HG02852 (cell line): Measurements from ENCODE around the gene BICD2.

Experiments used
- ATAC-seq: cut with Tn5 transposase; IDR thresholded peaks from one replicate; pipeline ENCODE4 v1.9.1; 2021; ENCODE audit warnings: mild to moderate bottlenecking, moderate library complexity; ENCODE audit not compliant: unreplicated experiment

BICD2 gene

GRCh38 chr9:92716557-92716956 is 48.1 kb downstream of the BICD2 start:
- ATAC-seq = peak; percentile 35

- no peak for ATAC-seq
These were observed 49.0 kb downstream of the BICD2 start for GRCh38 chr9:92715488-92716231.

GRCh38 chr9:92714787-92715487 is 49.7 kb downstream of the BICD2 start:
- ATAC-seq = no peak

GRCh38 chr9:92714016-92714415 is 50.6 kb downstream of the BICD2 start:
- ATAC-seq = no peak

- no peak for ATAC-seq
These were observed 51.1 kb downstream of the BICD2 start for GRCh38 chr9:92713528-92713927.

GRCh38 chr9:92712767-92713166 is 51.9 kb downstream of the BICD2 start:
- no peak for ATAC-seq

- ATAC-seq = peak; percentile 66
These were observed 52.8 kb downstream of the BICD2 start for GRCh38 chr9:92711844-92712243.

- ATAC-seq = no peak
These were observed 53.5 kb downstream of the BICD2 start for GRCh38 chr9:92711146-92711545.

- ATAC-seq = no peak
These were observed 54.3 kb downstream of the BICD2 start for GRCh38 chr9:92710368-92710767.

GRCh38 chr9:92709954-92710353 is 54.7 kb downstream of the BICD2 start:
- no peak for ATAC-seq

GRCh38 chr9:92709240-92709639 is 55.4 kb downstream of the BICD2 start:
- ATAC-seq = no peak

GRCh38 chr9:92707530-92707929 is 57.1 kb downstream of the BICD2 start:
- ATAC-seq = no peak

GRCh38 chr9:92706218-92706940 is 58.3 kb downstream of the BICD2 start:
- peak; percentile 65 for ATAC-seq

- no peak for ATAC-seq
These were observed 60.1 kb downstream of the BICD2 start for GRCh38 chr9:92704528-92704927.

- ATAC-seq = no peak
These were observed 68.0 kb downstream of the BICD2 start for GRCh38 chr9:92696619-92697018.

GRCh38 chr9:92686954-92687353 is 77.7 kb downstream of the BICD2 start:
- no peak for ATAC-seq

GRCh38 chr9:92685022-92685421 is 79.6 kb downstream of the BICD2 start:
- ATAC-seq = no peak

GRCh38 chr9:92682269-92682668 is 82.4 kb downstream of the BICD2 start:
- ATAC-seq = no peak

- ATAC-seq = no peak
These were observed 84.2 kb downstream of the BICD2 start for GRCh38 chr9:92680166-92681119.

GRCh38 chr9:92679413-92680165 is 85.0 kb downstream of the BICD2 start:
- ATAC-seq = no peak
